H9 (cell line): ENCODE results near the gene KCTD17. TPM values are rescaled to one million over a fixed set of nuclear protein-coding genes. Genes with fewer than 3 reads are reported as not detected.
A peak's percentile ranks its signal among the peaks of the same experiment; 100 is the strongest.

ENCODE experiments used
- DNase-seq: peaks from one replicate; pipeline ENCODE4 v3.0.0-alpha.2; 2017
- H2AFZ ChIP-seq: one replicate; pipeline ENCODE4 v1.6.1; 2013; ENCODE audit warnings: mild to moderate bottlenecking, low read length, control low read depth, moderate library complexity
- H2AK5ac ChIP-seq: 2 replicates; pipeline ENCODE4 v1.6.1; 2013; ENCODE audit warnings: low read length, control low read depth, mixed read lengths; ENCODE audit not compliant: insufficient read length
- H2BK120ac ChIP-seq: one replicate; pipeline ENCODE4 v1.6.1; 2013; ENCODE audit warnings: low read depth, mild to moderate bottlenecking, low read length, control low read depth, inconsistent platforms; ENCODE audit not compliant: poor library complexity, severe bottlenecking
- H2BK12ac ChIP-seq: 2 replicates; pipeline ENCODE4 v1.6.1; 2013; ENCODE audit warnings: low read length, control low read depth, mixed read lengths, low read depth; ENCODE audit not compliant: insufficient read length
- H2BK15ac ChIP-seq: 2 replicates; pipeline ENCODE4 v1.6.1; 2013; ENCODE audit warnings: low read depth, low read length, control low read depth
- H2BK20ac ChIP-seq: one replicate; pipeline ENCODE4 v1.6.1; 2013; ENCODE audit warnings: low read depth, mild to moderate bottlenecking, low read length, control low read depth, inconsistent platforms; ENCODE audit not compliant: poor library complexity, severe bottlenecking
- H2BK5ac ChIP-seq: 2 replicates; pipeline ENCODE4 v1.6.1; 2013; ENCODE audit warnings: low read length, control low read depth, mixed read lengths; ENCODE audit not compliant: insufficient read length
- H3K14ac ChIP-seq: 2 replicates; pipeline ENCODE4 v1.6.1; 2013; ENCODE audit warnings: low read length, control low read depth; ENCODE audit not compliant: insufficient read depth
- H3K18ac ChIP-seq: 2 replicates; pipeline ENCODE4 v1.6.1; 2013; ENCODE audit warnings: low read depth, mild to moderate bottlenecking, mixed read lengths, low read length, control low read depth; ENCODE audit not compliant: insufficient read length
- H3K23ac ChIP-seq: 2 replicates; pipeline ENCODE4 v1.6.1; 2013; ENCODE audit warnings: low read length, control low read depth, mixed read lengths, low read depth; ENCODE audit not compliant: insufficient read length
- H3K23me2 ChIP-seq: 2 replicates; pipeline ENCODE4 v1.6.1; 2013; ENCODE audit warnings: low read depth, mild to moderate bottlenecking, mixed read lengths, low read length, control low read depth; ENCODE audit not compliant: insufficient read length, poor library complexity, severe bottlenecking
- H3K27ac ChIP-seq: 2 replicates; pipeline ENCODE4 v1.5.1; 2013; ENCODE audit warnings: low read length, control low read depth, mixed read lengths, low read depth; ENCODE audit not compliant: insufficient read length
- H3K27me3 ChIP-seq: 2 replicates; pipeline ENCODE4 v1.6.1; 2013; ENCODE audit warnings: low read length, control low read depth, inconsistent platforms; ENCODE audit not compliant: insufficient read depth
- H3K4ac ChIP-seq: 2 replicates; pipeline ENCODE4 v1.6.1; 2013; ENCODE audit warnings: low read depth, mild to moderate bottlenecking, control low read depth, inconsistent platforms, low read length, moderate library complexity
- H3K4me1 ChIP-seq: 2 replicates; pipeline ENCODE4 v1.6.1; 2013; ENCODE audit warnings: low read length, control low read depth, inconsistent platforms; ENCODE audit not compliant: insufficient read depth
- H3K4me2 ChIP-seq: 2 replicates; pipeline ENCODE4 v1.6.1; 2013; ENCODE audit warnings: low read length, control low read depth, mixed read lengths; ENCODE audit not compliant: insufficient read length, insufficient read depth
- H3K56ac ChIP-seq: 2 replicates; pipeline ENCODE4 v1.6.1; 2013; ENCODE audit warnings: low read depth, mild to moderate bottlenecking, mixed read lengths, low read length, control low read depth; ENCODE audit not compliant: insufficient read length
- H3K79me1 ChIP-seq: 2 replicates; pipeline ENCODE4 v1.6.1; 2013; ENCODE audit warnings: low read depth, mild to moderate bottlenecking, moderate library complexity, low read length, control low read depth, inconsistent platforms; ENCODE audit not compliant: insufficient read depth, poor library complexity, severe bottlenecking
- H3K79me2 ChIP-seq: 2 replicates; pipeline ENCODE4 v1.6.1; 2013; ENCODE audit warnings: low read length, control low read depth, inconsistent platforms; ENCODE audit not compliant: insufficient read depth
- H3K9ac ChIP-seq: 2 replicates; pipeline ENCODE4 v1.6.1; 2013; ENCODE audit warnings: low read length, control low read depth, mixed read lengths; ENCODE audit not compliant: insufficient read length; ENCODE audit errors: extremely low read depth
- H3K9me3 ChIP-seq: one replicate; pipeline ENCODE4 v1.6.1; 2013; ENCODE audit warnings: low read depth, low read length, inconsistent platforms; ENCODE audit not compliant: control insufficient read depth
- H3T11ph ChIP-seq: one replicate; pipeline ENCODE4 v1.6.1; 2013; ENCODE audit warnings: mild to moderate bottlenecking, low read length, control low read depth, inconsistent platforms
- H4K20me1 ChIP-seq: one replicate; pipeline ENCODE4 v1.6.1; 2013; ENCODE audit not compliant: control insufficient read depth, insufficient read length, insufficient read depth
- H4K5ac ChIP-seq: 2 replicates; pipeline ENCODE4 v1.6.1; 2013; ENCODE audit warnings: low read depth, mild to moderate bottlenecking, mixed read lengths, low read length, control low read depth; ENCODE audit not compliant: insufficient read length
- H4K8ac ChIP-seq: replicated peaks from 2 replicates; pipeline ENCODE4 v1.6.1; 2013; ENCODE audit warnings: low read length, control low read depth, mixed read lengths, low read depth; ENCODE audit not compliant: insufficient read length
- H4K91ac ChIP-seq: 2 replicates; pipeline ENCODE4 v1.6.1; 2013; ENCODE audit warnings: low read depth, mild to moderate bottlenecking, moderate library complexity, mixed read lengths, low read length, control low read depth; ENCODE audit not compliant: insufficient read length
- H3K27ac Mint-ChIP-seq, 3 experiments: 2 replicates in 2 of 3; 3 replicates in 1 of 3; pipeline ENCODE4 v1.8.0; 2020 to 2021; ENCODE audit warnings: mixed read lengths in 3 of 3, mild to moderate bottlenecking in 1 of 3, moderate library complexity in 1 of 3
- H3K27me3 Mint-ChIP-seq: 2 replicates; pipeline ENCODE4 v1.8.0; 2021; ENCODE audit warnings: low read depth, mild to moderate bottlenecking, moderate library complexity, mixed read lengths
- H3K36me3 Mint-ChIP-seq, 3 experiments: 2 replicates in 2 of 3; 3 replicates in 1 of 3; pipeline ENCODE4 v1.8.0; 2020 to 2021; ENCODE audit warnings: low read depth in 3 of 3, mixed read lengths in 3 of 3; ENCODE audit not compliant: insufficient read depth in 1 of 3
- H3K4me1 Mint-ChIP-seq, 2 experiments: 2 replicates each; pipeline ENCODE4 v1.8.0; 2020; ENCODE audit warnings: mixed read lengths in 2 of 2
- H3K4me3 Mint-ChIP-seq, 2 experiments: 2 replicates in 1 of 2; 3 replicates in 1 of 2; pipeline ENCODE4 v1.8.0; 2020 to 2021; ENCODE audit warnings: mild to moderate bottlenecking in 2 of 2, mixed read lengths in 2 of 2, moderate library complexity in 1 of 2
- H3K9me3 Mint-ChIP-seq, 2 experiments: 2 replicates in 1 of 2; 3 replicates in 1 of 2; pipeline ENCODE4 v1.8.0; 2020; ENCODE audit warnings: mild to moderate bottlenecking in 2 of 2, mixed read lengths in 2 of 2, moderate library complexity in 1 of 2
- CTCF ChIP-seq: fragments of 200-600 bp; sonication (generic); conservative IDR thresholded peaks from 3 replicates; pipeline ENCODE4 v1.8.0; 2021; ENCODE audit warnings: antibody characterized with exemption, mild to moderate bottlenecking
- WGBS: extraction: QIAGEN DNeasy Blood & Tissue Kit; methylation state at CpG from one replicate; pipeline ENCODE4 v1.1.7; 2013; ENCODE audit warnings: missing lambda C conversion rate, low lambda C conversion rate, mixed read lengths; ENCODE audit not compliant: insufficient read length; ENCODE audit errors: extremely low coverage; 5-methylcytosine and 5-hydroxymethylcytosine counted together
- total RNA-seq: library from RNA; stranded (reverse); gene quantifications from 2 replicates; pipeline ENCODE4 v1.2.1, GENCODE V29; 2021

The KCTD17 gene
- total RNA-seq, 1 experiment from 2014 or later, result 34.1 TPM

- Histone ChIP-seq H4K20me1 (peaks cover 2% of the 10 kb centered on the region), H2AK5ac (no peak overlapping the region), H2BK120ac (no peak overlapping the region), H3K56ac (no peak overlapping the region), H3K79me2 (peaks cover 2% of the 10 kb centered on the region; the same call in 1 of the 2 replicates), H3K27ac (no peak overlapping the region), H3K4me2 (no peak overlapping the region), H2AFZ (no peak overlapping the region), H2BK5ac (no peak overlapping the region), H2BK15ac (no peak overlapping the region), H3T11ph (no peak overlapping the region), H3K9ac (no peak overlapping the region), H4K8ac (no peak overlapping the region), H3K4me1 (no peaks in the 10 kb centered on the region; the same call in 1 of the 2 replicates), H3K23ac (no peak overlapping the region), H2BK20ac (no peak overlapping the region), H3K18ac (no peak overlapping the region), H3K23me2 (peaks cover 3% of the 10 kb centered on the region), H4K5ac (no peak overlapping the region), H3K79me1 (no peaks in the 10 kb centered on the region), H3K4ac (no peak overlapping the region), H4K91ac (no peak overlapping the region), H2BK12ac (no peak overlapping the region), H3K9me3 (no peaks in the 10 kb centered on the region), H3K14ac (no peak overlapping the region), H3K27me3 (no peaks in the 10 kb centered on the region)
- H3K4me3 Mint-ChIP-seq, result peak overlapping the region; percentile 26 to 67; a peak in 4 of 5 replicates
- peaks cover 22 to 35% of the 10 kb centered on the region in 2 experiments for H3K4me1 Mint-ChIP-seq
- WGBS, result no CpG with 5 or more reads among the region's 13 CpGs
- no peak for DNase-seq
- H3K27me3 Mint-ChIP-seq, result no peaks in the 10 kb centered on the region
- H3K9me3 Mint-ChIP-seq, result no peaks in the 10 kb centered on the region
- H3K36me3 Mint-ChIP-seq, result peaks cover 14 to 36% (median 26%) of the 10 kb centered on the region in 3 experiments; a peak in 6 of 7 replicates
- H3K27ac Mint-ChIP-seq, result no peak overlapping the region
- TF ChIP-seq CTCF, result peak; percentile 87
These were observed 29.6 kb upstream of the KCTD17 start for GRCh38 chr22:37021710-37022482.
